Aorta (tissue), 5 donors: ENCODE data around the gene REC114. TPM values are rescaled to one million over a fixed set of nuclear protein-coding genes. Genes with fewer than 3 reads are reported as not detected.
A peak's percentile ranks its signal among the peaks of the same experiment; 100 is the strongest.

Experiments used
- ATAC-seq: fragments of 200-7000 bp; cut with Tn5 transposase; one replicate; pipeline ENCODE4 v1.9.1; 2022; ENCODE audit warnings: moderate library complexity; ENCODE audit not compliant: low FRiP score
- DNase-seq, 2 donors: peaks; one replicate each; pipeline ENCODE4 v3.0.0-alpha.2; 2020
- H3K27ac ChIP-seq, 2 donors: one replicate each; pipeline ENCODE4 v1.5.1; 2013; ENCODE audit warnings: low read length in 2 of 2, mild to moderate bottlenecking in 2 of 2, moderate library complexity in 2 of 2, control low read depth in 1 of 2, inconsistent platforms in 1 of 2, low read depth in 1 of 2
- H3K27me3 ChIP-seq, 2 donors: one replicate each; pipeline ENCODE4 v1.6.1; 2013; ENCODE audit warnings: control low read depth in 1 of 2, low read length in 1 of 2, mild to moderate bottlenecking in 1 of 2, moderate library complexity in 1 of 2; ENCODE audit not compliant: insufficient read depth in 2 of 2, control insufficient read depth in 1 of 2
- H3K36me3 ChIP-seq, 2 donors: one replicate each; pipeline ENCODE4 v1.6.1; 2013; ENCODE audit warnings: control low read depth in 1 of 2, low read length in 1 of 2, mild to moderate bottlenecking in 1 of 2; ENCODE audit not compliant: insufficient read depth in 2 of 2, control insufficient read depth in 1 of 2
- H3K4me1 ChIP-seq, 2 donors: one replicate each; pipeline ENCODE4 v1.6.1; 2013; ENCODE audit warnings: low read length in 2 of 2, control low read depth in 1 of 2, mild to moderate bottlenecking in 1 of 2, moderate library complexity in 1 of 2; ENCODE audit not compliant: insufficient read depth in 2 of 2, control insufficient read depth in 1 of 2
- H3K4me3 ChIP-seq, 2 donors: one replicate each; pipeline ENCODE4 v1.5.1; 2013; ENCODE audit warnings: low read length in 2 of 2, control low read depth in 1 of 2, mild to moderate bottlenecking in 1 of 2
- H3K9me3 ChIP-seq: one replicate; pipeline ENCODE4 v1.6.1; 2013; ENCODE audit warnings: mild to moderate bottlenecking, low read length; ENCODE audit not compliant: control insufficient read depth
- WGBS, 2 donors: extraction: QIAGEN DNeasy Blood & Tissue Kit; methylation state at CpG; one replicate each; pipeline ENCODE4 v1.1.7; 2013; 5-methylcytosine and 5-hydroxymethylcytosine counted together
- intact Hi-C, 2 donors: fragments of 100-400 bp; cut with DNase I; formaldehyde crosslinking; loops; one replicate each; pipeline versions ENCODE4 v1.14.2 to v1.15.0; 2022
- polyA plus RNA-seq, 2 donors: library from polyadenylated mRNA; stranded (reverse); fragments of 200-250 nt; gene quantifications; one replicate each; pipeline ENCODE4 v1.2.3, GENCODE V29; 2013
- total RNA-seq, 2 donors: library from RNA; stranded (reverse); fragmentation: NEBNext Ultra II Directional; extraction: Animal tissue kit (Norgen Biotek cat#: 25700); gene quantifications; one replicate each; pipeline ENCODE4 v1.2.1, GENCODE V29; 2021
- donor health status: healthy with polysubstance abuse.
- donor health status: Bipolar disorder and iron deficiency.
- donor health status: DM: no; HTN: no; CAD: no.
- donor health status: DM: no; HTN: no; CAD: no.
- donor health status: DM: yes; HTN: yes; CAD: no.

REC114 gene
- total and polyA plus RNA-seq, 4 donors, result not detected

DNA sequence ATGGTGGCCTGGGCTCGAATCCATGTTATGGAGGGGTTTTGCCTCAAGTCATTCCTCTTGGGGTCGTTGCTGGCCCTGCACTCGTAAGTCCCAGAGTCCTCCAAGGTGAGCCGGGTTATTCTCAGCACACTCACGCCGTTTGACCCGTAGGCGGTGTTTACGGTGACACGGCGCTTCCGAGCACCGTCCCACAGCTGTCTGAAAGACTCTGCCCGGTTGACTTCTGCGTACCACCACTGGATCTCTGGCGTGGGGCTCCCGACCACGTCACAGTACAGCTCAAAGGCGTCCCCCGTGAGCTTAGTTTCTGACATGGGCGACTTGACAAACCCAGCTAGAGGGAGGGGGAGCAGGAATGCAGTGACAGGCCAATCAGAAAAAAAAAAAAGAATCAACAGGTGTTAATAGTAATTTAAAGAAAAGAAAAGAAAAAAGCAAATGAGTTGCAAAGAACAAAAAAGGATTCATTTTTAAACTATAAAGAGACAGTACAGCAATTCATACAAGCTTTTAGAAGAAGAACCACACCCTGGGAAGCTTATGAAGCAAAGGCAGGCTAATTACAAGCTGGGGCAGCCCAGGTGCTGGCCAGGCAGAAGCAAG, 154.2 kb downstream of the REC114 start:
- Histone ChIP-seq H3K4me1 (peaks cover 17 to 19% of the 10 kb centered on the region in 2 donors), H3K36me3 (peaks cover 0 to 1% of the 10 kb centered on the region in 2 donors), H3K4me3 (no peak overlapping the region), H3K9me3 (no peaks in the 10 kb centered on the region), H3K27ac (peak overlapping the region in 1 of 2 donors; percentile 91), H3K27me3 (no peaks in the 10 kb centered on the region)
- intact Hi-C loops, result loop anchor here in 1 of 2 donors (5.0 kb wide), 1 partner anchor 35 kb away; the partner anchor contains the start of gene NPTN
- no peak for DNase-seq
- no peak for ATAC-seq
- 89 to 92% methylated on average over 21 of the region's 21 CpGs for WGBS, 2 donors

DNA sequence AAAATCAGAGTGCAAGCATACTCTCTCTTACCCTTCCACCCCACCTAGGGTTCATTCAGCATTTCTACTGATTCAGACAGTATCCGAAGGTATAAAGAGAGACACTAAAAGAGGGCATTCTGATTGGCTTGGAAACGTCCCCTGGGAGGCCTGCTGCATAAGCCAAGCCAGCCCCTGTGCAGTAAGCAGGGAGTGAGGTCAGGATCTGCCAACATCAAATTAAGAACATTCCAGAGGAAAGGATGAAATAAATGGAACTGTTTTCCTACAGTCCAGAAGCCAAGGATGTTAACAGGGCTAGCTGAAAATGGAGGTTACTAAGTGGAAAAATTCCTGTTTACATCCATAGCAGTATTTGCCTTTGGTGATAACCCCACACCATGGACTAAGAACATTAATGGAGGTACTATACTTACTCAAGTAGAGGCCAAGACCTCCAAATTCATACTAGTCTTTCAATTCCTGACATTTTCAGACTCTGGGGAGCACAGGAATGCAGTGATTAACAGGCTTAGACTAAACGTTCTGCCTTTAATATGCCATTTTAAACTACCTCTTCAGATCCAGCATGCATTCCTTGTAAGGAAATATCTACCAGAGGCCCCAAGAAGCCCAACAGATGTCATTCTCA, 155.7 kb downstream of the REC114 start:
- peaks cover 22 to 26% of the 10 kb centered on the region in 2 donors for H3K4me1 ChIP-seq
- intact Hi-C loops, result loop anchor here in 1 of 2 donors (5.0 kb wide), 1 partner anchor 34 kb away; the partner anchor contains the start of gene NPTN
- H3K9me3 ChIP-seq, result no peaks in the 10 kb centered on the region
- no peak for ATAC-seq
- DNase-seq, result peak in 1 of 2 donors; percentile 76
- H3K27ac ChIP-seq, result peak overlapping the region; percentile 29 to 77
- no peak overlapping the region for H3K4me3 ChIP-seq
- WGBS, 2 donors, result 5 to 6% methylated on average over 3 of the region's 3 CpGs
- H3K36me3 ChIP-seq, result peaks cover 0 to 1% of the 10 kb centered on the region in 2 donors
- H3K27me3 ChIP-seq, result no peaks in the 10 kb centered on the region

DNA sequence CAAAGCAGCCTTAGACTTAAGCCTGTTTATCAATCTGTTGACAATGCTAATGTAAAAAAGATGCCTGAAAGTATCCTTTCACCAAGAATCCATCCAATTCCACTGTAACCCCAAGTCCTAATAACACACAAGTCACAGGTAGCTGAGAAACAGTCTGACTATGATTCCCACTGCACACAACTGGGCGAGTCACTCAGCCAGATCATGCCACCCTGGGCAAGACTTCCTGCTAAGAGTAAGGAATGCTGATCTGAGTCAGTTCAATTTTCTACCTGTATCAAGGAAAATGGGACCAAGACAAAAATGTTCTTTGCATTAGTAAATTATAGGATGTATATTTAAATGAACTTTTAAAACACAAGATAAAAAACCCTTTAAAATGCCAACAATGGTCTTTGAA, 157.0 kb downstream of the REC114 start:
- peaks cover 20 to 22% of the 10 kb centered on the region in 2 donors for H3K4me1 ChIP-seq
- no peak for ATAC-seq
- no peaks in the 10 kb centered on the region for H3K27me3 ChIP-seq
- H3K4me3 ChIP-seq, result no peak overlapping the region
- no peaks in the 10 kb centered on the region for H3K36me3 ChIP-seq
- no peaks in the 10 kb centered on the region for H3K9me3 ChIP-seq
- intact Hi-C loops, result loop anchor here (2.0 to 5.0 kb wide), 2 partner anchors 32 to 33 kb away; partner anchors contain the start of gene NPTN (in 2 of the 2)
- no peak overlapping the region for H3K27ac ChIP-seq
- no peak for DNase-seq
- WGBS, 2 donors, result 73 to 80% methylated on average over 1 of the region's 1 CpG

- intact Hi-C loops, result loop anchor here in 1 of 2 donors (2.0 kb wide), 1 partner anchor 32 kb away; the partner anchor contains the start of gene NPTN
- no peak for ATAC-seq
- no peak for DNase-seq
- Histone ChIP-seq H3K27me3 (no peaks in the 10 kb centered on the region), H3K36me3 (no peaks in the 10 kb centered on the region), H3K9me3 (no peaks in the 10 kb centered on the region), H3K27ac (peak overlapping the region in 1 of 2 donors; percentile 77), H3K4me1 (peaks cover 18 to 22% of the 10 kb centered on the region in 2 donors), H3K4me3 (no peak overlapping the region)
- 70 to 79% methylated on average over 5 of the region's 5 CpGs for WGBS, 2 donors
Measured at GRCh38 chr15:73600413-73601335, 157.7 kb downstream of the REC114 start.

GRCh38 chr15:73601451-73602445, 158.8 kb downstream of the REC114 start:
- Histone ChIP-seq H3K27me3 (no peaks in the 10 kb centered on the region), H3K9me3 (no peaks in the 10 kb centered on the region), H3K27ac (peak overlapping the region; percentile 57 to 99), H3K4me1 (peaks cover 15 to 22% of the 10 kb centered on the region in 2 donors), H3K4me3 (no peak overlapping the region), H3K36me3 (no peaks in the 10 kb centered on the region)
- peak in 1 of 2 donors; percentile 66 for DNase-seq
- WGBS, 2 donors, result 19 to 22% methylated on average over 7 of the region's 7 CpGs
- intact Hi-C loops, result loop anchor here in 1 of 2 donors (2.0 kb wide), 1 partner anchor 31 kb away; the partner anchor contains the start of gene NPTN
- ATAC-seq, result peak; percentile 57

- no peak overlapping the region for H3K4me3 ChIP-seq
- ATAC-seq (no peak), DNase-seq (no peak)
- H3K36me3 ChIP-seq, result no peaks in the 10 kb centered on the region
- intact Hi-C loops, result no loop called here
- 1 to 11% methylated on average over 1 of the region's 1 CpG for WGBS, 2 donors
- H3K27me3 ChIP-seq, result no peaks in the 10 kb centered on the region
- no peaks in the 10 kb centered on the region for H3K9me3 ChIP-seq
- peaks cover 15 to 27% of the 10 kb centered on the region in 2 donors for H3K4me1 ChIP-seq
- peak overlapping the region; percentile 57 to 99 for H3K27ac ChIP-seq
Measured at GRCh38 chr15:73602446-73602843, 159.5 kb downstream of the REC114 start.

GRCh38 chr15:73602992-73603391, 160.0 kb downstream of the REC114 start:
- no peak for DNase-seq
- peaks cover 11 to 27% of the 10 kb centered on the region in 2 donors for H3K4me1 ChIP-seq
- ATAC-seq, result no peak
- no peak overlapping the region for H3K4me3 ChIP-seq
- H3K27me3 ChIP-seq, result no peaks in the 10 kb centered on the region
- H3K36me3 ChIP-seq, result no peaks in the 10 kb centered on the region
- H3K9me3 ChIP-seq, result no peaks in the 10 kb centered on the region
- WGBS, 2 donors, result 0 to 6% methylated on average over 2 of the region's 2 CpGs
- intact Hi-C loops, result no loop called here
- H3K27ac ChIP-seq, result peak overlapping the region in 1 of 2 donors; percentile 3
